ENCODE data around the gene ARHGAP15.

- no peak for TF ChIP-seq EZH2 (IDR thresholded peaks at IDR 0.05; ENCODE audit: insufficient read depth, poor library complexity, severe bottlenecking)
- no peak for TF ChIP-seq EZH2phosphoT487 (IDR thresholded peaks at IDR 0.05; ENCODE audit: insufficient read depth, low read depth)
These were observed 101.5 kb downstream of the ARHGAP15 start for GRCh38 chr2:143230506-143231253.
